K562 (cell line): ENCODE data around the gene LHB. TPM values are rescaled to one million over a fixed set of nuclear protein-coding genes. Genes with fewer than 3 reads are reported as not detected.

Source experiments
- ARID1B ChIP-seq: fragments of 450-650 bp; IDR thresholded peaks from 2 replicates; pipeline ENCODE4 v1.6.1; 2016; ENCODE audit warnings: antibody characterized with exemption, mild to moderate bottlenecking, inconsistent platforms
- DEAF1 ChIP-seq: fragments of 450-650 bp; formaldehyde crosslinking; IDR thresholded peaks from 2 replicates; pipeline ENCODE4 v1.4.0; 2020; ENCODE audit warnings: mild to moderate bottlenecking, moderate library complexity
- DNMT1 ChIP-seq: fragments of 450-650 bp; IDR thresholded peaks from 2 replicates; pipeline ENCODE4 v1.6.1; 2016; ENCODE audit warnings: antibody characterized with exemption, mild to moderate bottlenecking
- HINFP ChIP-seq: fragments of 450-650 bp; conservative IDR thresholded peaks from 2 replicates; pipeline ENCODE4 v1.6.1; 2016; ENCODE audit warnings: missing genetic modification characterization, low read depth, mild to moderate bottlenecking, control low read depth, missing compliant biosample characterization
- NR1H2 ChIP-seq: sonication (generic); formaldehyde crosslinking; IDR thresholded peaks from 2 replicates; pipeline ENCODE4 v1.4.0; 2020; ENCODE audit warnings: mild to moderate bottlenecking, missing genetic modification reagents
- POLR2AphosphoS5 ChIP-seq: IDR thresholded peaks from 2 replicates; pipeline ENCODE4 v1.6.1; 2011; ENCODE audit warnings: mild to moderate bottlenecking, low read depth, low read length, moderate library complexity; ENCODE audit not compliant: control insufficient read depth, insufficient read depth
- SIN3B ChIP-seq: fragments of 450-650 bp; IDR thresholded peaks from 2 replicates; pipeline ENCODE4 v1.6.1; 2017; ENCODE audit warnings: low read depth, mild to moderate bottlenecking, moderate library complexity
- U2AF2 ChIP-seq: fragments of 200-400 bp; formaldehyde crosslinking; optimal IDR thresholded peaks from 2 replicates; pipeline ENCODE3; 2017; ENCODE audit warnings: low read depth, mild to moderate bottlenecking, low read length
- ZNF644 ChIP-seq: fragments of 200-800 bp; sonication (Bioruptor generic); IDR thresholded peaks from 2 replicates; pipeline ENCODE4 v1.6.1; 2016; ENCODE audit warnings: low read depth, missing genetic modification characterization, missing compliant biosample characterization
- ZNF778 ChIP-seq: fragments of 450-650 bp; formaldehyde crosslinking; IDR thresholded peaks from 2 replicates; pipeline ENCODE4 v1.4.0; 2020; ENCODE audit warnings: mild to moderate bottlenecking, moderate library complexity
- polyA plus RNA-seq, 8 experiments: library from polyadenylated mRNA; depleted of rRNA in 4 of 8; stranded (reverse) in 5 of 8; unstranded in 3 of 8; fragments of >200 nt; fragmentation: Nextera tagmentation in 2 of 8; fragmentation: Illumina TruSeq in 1 of 8; extraction: Ambion mirVana in 2 of 8; extraction: Trizol in 1 of 8; gene quantifications; 2 replicates each; pipeline versions ENCODE4 v1.2.1 to v1.2.3, GENCODE V29; 2011 to 2014; ENCODE audit warnings: inconsistent platforms in 1 of 8, missing spikeins in 1 of 8
- total RNA-seq, 7 experiments: library from RNA; depleted of rRNA in 6 of 7; stranded (reverse); fragments of >200 nt in 6 of 7; fragmentation: Illumina TruSeq in 2 of 7; extraction: Trizol in 2 of 7; gene quantifications; 2 replicates each; pipeline versions ENCODE4 v1.2.1 to v1.2.3, GENCODE V29; 2011 to 2021; ENCODE audit warnings: low replicate concordance in 1 of 7
- TF ChIP-seq, protein P1 (sequence below): sonication (generic); formaldehyde crosslinking; IDR thresholded peaks from 2 replicates; pipeline ENCODE4 v1.9.0; 2022; ENCODE audit warnings: mild to moderate bottlenecking, missing genetic modification reagents
- TF ChIP-seq, protein P2 (sequence below): fragments of 200-600 bp; sonication (generic); IDR thresholded peaks from one replicate; pipeline ENCODE4 v1.6.1; 2012; ENCODE audit warnings: mild to moderate bottlenecking, low read depth, low read length, inconsistent platforms

Gene LHB
- total and polyA plus RNA-seq, 9 of the 15 experiments (the other 6 are each of a cell fraction or from before 2014, with no cell fraction given) = 0.54 TPM; not detected in 8

- no peak for TF ChIP-seq HINFP (tag)
- no peak for TF ChIP-seq U2AF2
- no peak for TF ChIP-seq NR1H2 (CRISPR knock-in tag)
- TF ChIP-seq POLR2AphosphoS5 = no peak
- TF ChIP-seq DNMT1 = no peak
- TF ChIP-seq, protein P1, sequence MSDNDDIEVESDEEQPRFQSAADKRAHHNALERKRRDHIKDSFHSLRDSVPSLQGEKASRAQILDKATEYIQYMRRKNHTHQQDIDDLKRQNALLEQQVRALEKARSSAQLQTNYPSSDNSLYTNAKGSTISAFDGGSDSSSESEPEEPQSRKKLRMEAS (CRISPR knock-in tag) = no peak
- no peak for TF ChIP-seq ZNF644 (tag)
- TF ChIP-seq, protein P2, sequence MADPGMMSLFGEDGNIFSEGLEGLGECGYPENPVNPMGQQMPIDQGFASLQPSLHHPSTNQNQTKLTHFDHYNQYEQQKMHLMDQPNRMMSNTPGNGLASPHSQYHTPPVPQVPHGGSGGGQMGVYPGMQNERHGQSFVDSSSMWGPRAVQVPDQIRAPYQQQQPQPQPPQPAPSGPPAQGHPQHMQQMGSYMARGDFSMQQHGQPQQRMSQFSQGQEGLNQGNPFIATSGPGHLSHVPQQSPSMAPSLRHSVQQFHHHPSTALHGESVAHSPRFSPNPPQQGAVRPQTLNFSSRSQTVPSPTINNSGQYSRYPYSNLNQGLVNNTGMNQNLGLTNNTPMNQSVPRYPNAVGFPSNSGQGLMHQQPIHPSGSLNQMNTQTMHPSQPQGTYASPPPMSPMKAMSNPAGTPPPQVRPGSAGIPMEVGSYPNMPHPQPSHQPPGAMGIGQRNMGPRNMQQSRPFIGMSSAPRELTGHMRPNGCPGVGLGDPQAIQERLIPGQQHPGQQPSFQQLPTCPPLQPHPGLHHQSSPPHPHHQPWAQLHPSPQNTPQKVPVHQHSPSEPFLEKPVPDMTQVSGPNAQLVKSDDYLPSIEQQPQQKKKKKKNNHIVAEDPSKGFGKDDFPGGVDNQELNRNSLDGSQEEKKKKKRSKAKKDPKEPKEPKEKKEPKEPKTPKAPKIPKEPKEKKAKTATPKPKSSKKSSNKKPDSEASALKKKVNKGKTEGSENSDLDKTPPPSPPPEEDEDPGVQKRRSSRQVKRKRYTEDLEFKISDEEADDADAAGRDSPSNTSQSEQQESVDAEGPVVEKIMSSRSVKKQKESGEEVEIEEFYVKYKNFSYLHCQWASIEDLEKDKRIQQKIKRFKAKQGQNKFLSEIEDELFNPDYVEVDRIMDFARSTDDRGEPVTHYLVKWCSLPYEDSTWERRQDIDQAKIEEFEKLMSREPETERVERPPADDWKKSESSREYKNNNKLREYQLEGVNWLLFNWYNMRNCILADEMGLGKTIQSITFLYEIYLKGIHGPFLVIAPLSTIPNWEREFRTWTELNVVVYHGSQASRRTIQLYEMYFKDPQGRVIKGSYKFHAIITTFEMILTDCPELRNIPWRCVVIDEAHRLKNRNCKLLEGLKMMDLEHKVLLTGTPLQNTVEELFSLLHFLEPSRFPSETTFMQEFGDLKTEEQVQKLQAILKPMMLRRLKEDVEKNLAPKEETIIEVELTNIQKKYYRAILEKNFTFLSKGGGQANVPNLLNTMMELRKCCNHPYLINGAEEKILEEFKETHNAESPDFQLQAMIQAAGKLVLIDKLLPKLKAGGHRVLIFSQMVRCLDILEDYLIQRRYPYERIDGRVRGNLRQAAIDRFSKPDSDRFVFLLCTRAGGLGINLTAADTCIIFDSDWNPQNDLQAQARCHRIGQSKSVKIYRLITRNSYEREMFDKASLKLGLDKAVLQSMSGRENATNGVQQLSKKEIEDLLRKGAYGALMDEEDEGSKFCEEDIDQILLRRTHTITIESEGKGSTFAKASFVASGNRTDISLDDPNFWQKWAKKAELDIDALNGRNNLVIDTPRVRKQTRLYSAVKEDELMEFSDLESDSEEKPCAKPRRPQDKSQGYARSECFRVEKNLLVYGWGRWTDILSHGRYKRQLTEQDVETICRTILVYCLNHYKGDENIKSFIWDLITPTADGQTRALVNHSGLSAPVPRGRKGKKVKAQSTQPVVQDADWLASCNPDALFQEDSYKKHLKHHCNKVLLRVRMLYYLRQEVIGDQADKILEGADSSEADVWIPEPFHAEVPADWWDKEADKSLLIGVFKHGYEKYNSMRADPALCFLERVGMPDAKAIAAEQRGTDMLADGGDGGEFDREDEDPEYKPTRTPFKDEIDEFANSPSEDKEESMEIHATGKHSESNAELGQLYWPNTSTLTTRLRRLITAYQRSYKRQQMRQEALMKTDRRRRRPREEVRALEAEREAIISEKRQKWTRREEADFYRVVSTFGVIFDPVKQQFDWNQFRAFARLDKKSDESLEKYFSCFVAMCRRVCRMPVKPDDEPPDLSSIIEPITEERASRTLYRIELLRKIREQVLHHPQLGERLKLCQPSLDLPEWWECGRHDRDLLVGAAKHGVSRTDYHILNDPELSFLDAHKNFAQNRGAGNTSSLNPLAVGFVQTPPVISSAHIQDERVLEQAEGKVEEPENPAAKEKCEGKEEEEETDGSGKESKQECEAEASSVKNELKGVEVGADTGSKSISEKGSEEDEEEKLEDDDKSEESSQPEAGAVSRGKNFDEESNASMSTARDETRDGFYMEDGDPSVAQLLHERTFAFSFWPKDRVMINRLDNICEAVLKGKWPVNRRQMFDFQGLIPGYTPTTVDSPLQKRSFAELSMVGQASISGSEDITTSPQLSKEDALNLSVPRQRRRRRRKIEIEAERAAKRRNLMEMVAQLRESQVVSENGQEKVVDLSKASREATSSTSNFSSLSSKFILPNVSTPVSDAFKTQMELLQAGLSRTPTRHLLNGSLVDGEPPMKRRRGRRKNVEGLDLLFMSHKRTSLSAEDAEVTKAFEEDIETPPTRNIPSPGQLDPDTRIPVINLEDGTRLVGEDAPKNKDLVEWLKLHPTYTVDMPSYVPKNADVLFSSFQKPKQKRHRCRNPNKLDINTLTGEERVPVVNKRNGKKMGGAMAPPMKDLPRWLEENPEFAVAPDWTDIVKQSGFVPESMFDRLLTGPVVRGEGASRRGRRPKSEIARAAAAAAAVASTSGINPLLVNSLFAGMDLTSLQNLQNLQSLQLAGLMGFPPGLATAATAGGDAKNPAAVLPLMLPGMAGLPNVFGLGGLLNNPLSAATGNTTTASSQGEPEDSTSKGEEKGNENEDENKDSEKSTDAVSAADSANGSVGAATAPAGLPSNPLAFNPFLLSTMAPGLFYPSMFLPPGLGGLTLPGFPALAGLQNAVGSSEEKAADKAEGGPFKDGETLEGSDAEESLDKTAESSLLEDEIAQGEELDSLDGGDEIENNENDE = no peak
- no peak for TF ChIP-seq DEAF1 (CRISPR knock-in tag)
- no peak for TF ChIP-seq ZNF778
- TF ChIP-seq ARID1B = no peak
- TF ChIP-seq SIN3B = peak; percentile 12; the same call in 1 of the 2 replicates
These were observed 39.4 kb upstream of the LHB start (continued) for GRCh38 chr19:49056101-49056901.
